Retinal pigment epithelial cell (primary cell): Measurements from ENCODE around the gene ZNF445.

ENCODE experiments used
- DNase-seq: peaks from one replicate; pipeline ENCODE4 v3.0.0-alpha.2; 2010; ENCODE audit warnings: low read depth
- H3K4me3 ChIP-seq: 2 replicates; pipeline ENCODE4 v1.5.1; 2011; ENCODE audit warnings: mild to moderate bottlenecking, low read length, control low read depth, moderate library complexity
- CTCF ChIP-seq: conservative IDR thresholded peaks from 2 replicates; pipeline ENCODE4 v1.5.1; 2011; ENCODE audit warnings: low read depth, low read length, control low read depth, inconsistent platforms

ZNF445 gene

GRCh38 chr3:44444896-44445691 is 32.4 kb downstream of the ZNF445 start:
- no peak overlapping the region for H3K4me3 ChIP-seq
- DNase-seq: no peak
- TF ChIP-seq CTCF: no peak

- no peak for TF ChIP-seq CTCF
- no peak overlapping the region for H3K4me3 ChIP-seq
These were observed 33.0 kb downstream of the ZNF445 start for GRCh38 chr3:44444437-44444836.

DNA sequence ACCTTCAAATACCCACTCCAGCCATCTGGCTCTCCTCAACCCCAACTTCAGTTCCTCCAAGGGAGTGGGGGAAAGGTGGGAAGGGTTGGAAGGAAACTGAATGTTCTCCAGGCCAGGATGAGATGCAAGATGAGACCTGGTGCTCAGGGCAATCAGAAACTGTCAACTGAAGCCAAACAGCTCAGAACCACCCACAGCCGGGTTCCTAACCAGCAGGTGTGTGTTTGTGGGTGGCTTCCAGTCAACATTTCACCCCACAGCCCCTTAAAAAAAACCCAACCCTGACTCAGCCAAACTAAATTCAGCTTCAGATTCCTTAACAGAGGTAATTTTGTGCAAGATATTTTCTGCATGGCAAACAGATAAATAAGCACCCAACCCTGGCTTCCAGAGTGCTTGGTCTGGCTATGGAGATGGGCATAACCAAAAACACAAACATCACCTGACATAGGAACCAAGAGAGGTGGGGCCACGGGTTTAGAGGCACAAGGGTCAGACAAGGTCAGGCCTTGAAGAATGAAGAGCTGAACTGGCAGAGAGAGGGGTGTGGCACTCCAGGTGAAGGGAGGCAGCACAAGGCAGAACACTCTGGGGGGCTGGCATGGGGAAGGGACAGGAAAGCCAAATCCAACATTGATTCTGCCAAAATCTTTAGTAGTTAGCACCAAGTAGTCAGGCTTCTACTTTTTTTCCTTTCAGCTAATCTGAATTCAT is 34.7 kb downstream of the ZNF445 start:
- no peak overlapping the region for H3K4me3 ChIP-seq
- no peak for DNase-seq
- no peak for TF ChIP-seq CTCF

More at GRCh38 chr3:44444437-44444836, 33.0 kb downstream of the ZNF445 start:
- DNase-seq: no peak

DNA sequence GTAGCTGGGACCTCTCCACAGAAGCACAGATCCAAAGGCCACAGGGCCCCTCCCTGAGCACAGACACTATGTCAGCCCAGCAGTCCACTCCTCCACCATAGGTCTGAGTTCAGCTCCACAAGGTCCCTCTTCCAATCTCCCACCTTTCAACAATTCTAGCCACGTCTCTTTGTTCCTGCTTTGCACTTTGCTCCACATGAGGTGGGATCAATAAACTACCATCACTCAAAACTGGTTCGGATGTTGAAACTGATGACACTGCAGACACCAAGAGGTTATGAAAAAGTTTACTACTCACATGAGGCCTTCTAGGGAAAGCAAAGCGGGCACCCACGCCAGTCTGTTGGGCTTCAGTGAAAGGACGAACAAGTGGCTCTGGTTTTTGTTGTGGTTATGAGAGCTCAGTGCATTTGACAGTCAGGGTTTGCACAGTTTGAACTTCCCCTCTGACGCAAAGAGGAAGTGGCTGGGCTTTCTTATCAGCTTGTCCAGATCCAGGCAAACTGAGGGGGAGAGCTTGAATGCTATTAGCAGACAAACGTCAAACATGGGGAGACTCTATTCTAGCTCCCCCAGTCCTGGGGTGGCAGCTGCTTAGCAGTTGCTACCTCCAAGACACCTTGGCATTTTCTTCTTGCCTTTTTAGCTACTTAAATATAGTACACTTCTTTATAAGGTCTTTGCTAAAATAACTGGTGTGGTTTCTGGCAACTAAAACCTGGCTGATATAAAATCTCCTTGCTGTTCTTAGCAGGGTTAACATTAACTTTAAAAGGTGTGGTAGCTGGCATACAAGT is 37.8 kb downstream of the ZNF445 start:
- no peak for TF ChIP-seq CTCF
- no peak overlapping the region for H3K4me3 ChIP-seq
- no peak for DNase-seq

DNA sequence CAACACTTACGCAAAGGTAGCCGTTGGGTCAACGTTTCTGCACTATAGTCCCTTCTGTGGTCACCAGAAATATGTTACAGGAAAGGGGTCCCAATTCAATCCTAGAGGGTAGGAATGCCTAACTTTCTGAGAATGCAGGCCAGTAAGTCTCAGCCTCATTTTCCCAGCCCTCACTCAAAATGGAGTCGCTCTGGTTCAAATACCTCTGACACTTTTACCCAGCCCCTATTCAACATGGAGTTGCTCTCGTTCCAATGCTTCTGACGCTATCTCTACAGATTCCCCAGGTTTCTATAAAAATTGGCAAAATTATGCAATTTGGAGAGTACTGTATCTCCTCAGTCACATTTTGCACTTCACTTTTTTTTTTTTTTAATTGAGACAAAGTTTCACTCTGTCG is 39.7 kb downstream of the ZNF445 start:
- H3K4me3 ChIP-seq: no peak overlapping the region

GRCh38 chr3:44436181-44436580 is 41.3 kb downstream of the ZNF445 start:
- no peak for DNase-seq
- TF ChIP-seq CTCF: no peak
- no peak overlapping the region for H3K4me3 ChIP-seq

More for the DNA sequence above, 39.7 kb downstream of the ZNF445 start:
- TF ChIP-seq CTCF: no peak
- DNase-seq: no peak
